Astrocyte of the spinal cord (primary cell): ENCODE results near the gene MPP4.

ENCODE experiments used
- DNase-seq: peaks from one replicate; pipeline ENCODE4 v3.0.0; 2011; ENCODE audit warnings: low read depth, low spot score
- H3K4me3 ChIP-seq: 2 replicates; pipeline ENCODE4 v1.5.1; 2011; ENCODE audit warnings: low read depth, mild to moderate bottlenecking, low read length, moderate library complexity
- CTCF ChIP-seq: IDR thresholded peaks from 2 replicates; pipeline ENCODE4 v1.5.1; 2012; ENCODE audit warnings: low read depth, mild to moderate bottlenecking, low read length, inconsistent platforms
- in situ Hi-C: cut with HindIII; loops from 2 replicates; pipeline ENCODE4 v1.10.0; 2017; ENCODE audit warnings: low sequenced_read_pairs

MPP4 gene

DNA sequence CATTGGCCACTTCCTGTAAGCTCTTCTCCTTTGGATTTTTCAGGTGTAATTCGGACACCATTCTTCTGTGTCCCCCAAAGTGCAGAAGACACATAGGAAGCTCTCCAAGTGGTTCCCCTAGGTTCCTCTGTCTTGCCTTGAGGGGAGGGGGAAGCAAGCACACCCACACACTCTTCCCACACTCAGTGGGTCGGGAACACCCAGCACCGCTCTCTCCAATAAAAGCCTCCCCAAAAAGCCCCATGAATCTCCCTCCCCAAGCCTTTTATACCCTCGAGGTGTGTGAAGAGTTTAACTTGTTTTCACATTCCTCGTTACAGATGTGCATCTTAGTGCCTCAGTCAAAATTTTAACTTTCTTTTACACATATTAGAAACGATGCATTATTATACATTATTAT is 45.2 kb downstream of the MPP4 start:
- DNase-seq: no peak
- in situ Hi-C loops: no loop called here
- no peak for TF ChIP-seq CTCF
- H3K4me3 ChIP-seq: no peak overlapping the region

GRCh38 chr2:201649442-201649841 is 49.0 kb downstream of the MPP4 start:
- no peak for DNase-seq
- in situ Hi-C loops: no loop called here
- TF ChIP-seq CTCF: no peak
- no peak overlapping the region for H3K4me3 ChIP-seq

- DNase-seq: no peak
- TF ChIP-seq CTCF: no peak
- no peak overlapping the region for H3K4me3 ChIP-seq
- in situ Hi-C loops: no loop called here
These were observed 51.0 kb downstream of the MPP4 start for GRCh38 chr2:201647431-201647830.

GRCh38 chr2:201644001-201644400 is 54.4 kb downstream of the MPP4 start:
- peak; percentile 35 for DNase-seq
- in situ Hi-C loops: no loop called here
- peak overlapping the region; percentile 72 for H3K4me3 ChIP-seq
- TF ChIP-seq CTCF: no peak

GRCh38 chr2:201643216-201643890 is 55.1 kb downstream of the MPP4 start, which contains the start of gene TMEM237:
TMEM237 (minus strand) TSS chr2:201643503; CDS start chr2:201643400, 103 bp downstream.
- in situ Hi-C loops: no loop called here
- H3K4me3 ChIP-seq: peak within 1 kb of the TSS; percentile 72
- no peak for TF ChIP-seq CTCF
- DNase-seq: peak; percentile 45

DNA sequence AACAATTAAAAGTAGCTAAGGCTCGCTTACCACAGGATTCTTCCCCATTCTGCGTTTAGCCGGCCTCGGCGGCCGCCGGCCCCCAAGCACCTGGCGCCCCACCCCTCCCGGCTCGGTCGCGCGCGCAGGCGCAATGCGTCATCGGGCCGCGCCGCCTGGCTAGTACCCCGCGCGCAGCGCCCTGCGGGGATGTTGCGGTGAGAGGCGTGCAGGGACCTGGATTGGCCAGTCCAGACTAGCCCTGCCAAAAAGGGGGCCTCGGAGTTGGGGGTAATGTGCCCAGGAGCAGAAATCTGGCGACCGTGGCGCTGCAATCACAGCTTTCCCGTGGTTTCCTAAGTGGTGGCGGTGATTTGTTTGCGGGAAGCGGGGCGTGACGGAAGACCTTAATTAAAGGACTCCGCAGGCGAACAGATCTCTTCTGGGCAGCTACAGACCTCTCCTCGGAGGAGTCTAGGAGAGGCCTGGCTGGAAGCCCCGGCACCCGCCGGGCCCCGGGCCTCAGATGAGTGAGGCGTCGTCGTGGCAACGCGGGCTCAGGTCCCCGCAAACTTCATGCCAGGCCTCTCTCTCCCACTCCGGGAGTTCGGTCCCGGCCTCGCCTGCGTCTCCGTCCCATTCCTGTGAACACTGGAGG is 55.7 kb downstream of the MPP4 start:
- DNase-seq: no peak
- H3K4me3 ChIP-seq: peak overlapping the region; percentile 72
- TF ChIP-seq CTCF: no peak
- in situ Hi-C loops: no loop called here
